HT-29 (cell line): Measurements from ENCODE around the gene BCAS4. TPM values are rescaled to one million over a fixed set of nuclear protein-coding genes. Genes with fewer than 3 reads are reported as not detected.
"Not testable (repeated sequence)": the region's sequence is repeated elsewhere in the genome, so short reads cannot be mapped to it uniquely, and the experiment has no call there.

Experiments
- DNase-seq: peaks from one replicate; pipeline ENCODE4 v3.0.0-alpha.2; 2015; ENCODE audit warnings: low spot score
- total RNA-seq: library from RNA; depleted of rRNA; stranded (reverse); fragments of >200 nt; shearing (Covaris generic); gene quantifications from 2 replicates; pipeline ENCODE4 v1.2.3, GENCODE V29; 2014; rRNA removed

BCAS4 gene
- total RNA-seq = 4.4 and 14.8 TPM in 2 replicates

GRCh38 chr20:50794846-50795634 lies at the start of gene BCAS4:
TSS of gene BCAS4 (plus strand) at chr20:50795061. CDS start at chr20:50795084, 23 bp downstream.
- peak; percentile 94 for DNase-seq

- DNase-seq = no peak
Measured at GRCh38 chr20:50745634-50746137, 49.2 kb upstream of the BCAS4 start.

GRCh38 chr20:50746138-50746940 lies 48.5 kb upstream of the BCAS4 start:
- peak; percentile 99 for DNase-seq

GRCh38 chr20:50747275-50747674 lies 47.6 kb upstream of the BCAS4 start:
- no peak for DNase-seq

- peak; percentile 3 for DNase-seq
Measured at GRCh38 chr20:50750145-50750671, 44.7 kb upstream of the BCAS4 start.

GRCh38 chr20:50753152-50753551 lies 41.7 kb upstream of the BCAS4 start:
- DNase-seq = no peak

GRCh38 chr20:50754420-50754819 lies 40.4 kb upstream of the BCAS4 start:
- no peak for DNase-seq

GRCh38 chr20:50756447-50756846 lies 38.4 kb upstream of the BCAS4 start:
- DNase-seq = no peak

- no peak for DNase-seq
Measured at GRCh38 chr20:50758469-50758868, 36.4 kb upstream of the BCAS4 start.

- DNase-seq = no peak
Measured at GRCh38 chr20:50758992-50759391, 35.9 kb upstream of the BCAS4 start.

- DNase-seq = no peak
Measured at GRCh38 chr20:50759678-50760077, 35.2 kb upstream of the BCAS4 start.

- DNase-seq = no peak
Measured at GRCh38 chr20:50762045-50762422, 32.8 kb upstream of the BCAS4 start.

- DNase-seq = peak; percentile 61
Measured at GRCh38 chr20:50762435-50763220, 32.2 kb upstream of the BCAS4 start.

GRCh38 chr20:50763550-50764458 lies 31.1 kb upstream of the BCAS4 start:
- peak; percentile 88 for DNase-seq

- not testable (repeated sequence) for DNase-seq
Measured at GRCh38 chr20:50765251-50765650, 29.6 kb upstream of the BCAS4 start.

GRCh38 chr20:50765674-50766073 lies 29.2 kb upstream of the BCAS4 start:
- no peak for DNase-seq

- not testable (repeated sequence) for DNase-seq
Measured at GRCh38 chr20:50766955-50767809, 27.7 kb upstream of the BCAS4 start.

- not testable (repeated sequence) for DNase-seq
Measured at GRCh38 chr20:50768991-50769390, 25.9 kb upstream of the BCAS4 start.

- peak; percentile 0 for DNase-seq
Measured at GRCh38 chr20:50769551-50770085, 25.2 kb upstream of the BCAS4 start.
